ENCODE results near the gene RYR1. TPM values are rescaled to one million over a fixed set of nuclear protein-coding genes. Genes with fewer than 3 reads are reported as not detected.

Gene RYR1
- polyA plus RNA-seq, 3 donors: 0.76 to 2.1 (median 2.1) TPM

- Histone ChIP-seq H3K27me3 (ENCODE audit: control insufficient read depth in 2 of 2, insufficient read depth in 2 of 2, low read length in 2 of 2) (no peaks in the 10 kb centered on the region), H3K4me2 (replicated peaks; ENCODE audit: extremely low read depth, low read length, poor library complexity, severe bottlenecking) (peak within 1 kb of the TSS; percentile 99), H3K9me3 (replicated peaks in 1 of 2; ENCODE audit: control insufficient read depth in 1 of 2, insufficient read depth in 1 of 2, low read length in 2 of 2) (no peaks in the 10 kb centered on the region), H3K4me3 (replicated peaks in 1 of 3; ENCODE audit: low read depth in 2 of 3, low read length in 3 of 3) (peak within 1 kb of the TSS; percentile 87 to 100 (median 99)), H3K36me3 (replicated peaks in 1 of 2; ENCODE audit: control insufficient read depth in 1 of 2, insufficient read depth in 2 of 2, low read length in 2 of 2) (peaks cover 31 to 38% of the 10 kb centered on the region in 2 donors), H4K20me1 (ENCODE audit: insufficient read depth, low read length) (peaks cover 3% of the 10 kb centered on the region), H3K4me1 (ENCODE audit: control insufficient read depth in 1 of 2, insufficient read depth in 2 of 2, low read length in 2 of 2) (peaks cover 35 to 44% of the 10 kb centered on the region in 2 donors), H3K79me2 (ENCODE audit: insufficient read depth, low read length) (peaks cover 71% of the 10 kb centered on the region), H2AFZ (ENCODE audit: insufficient read depth, low read depth, low read length, poor library complexity, severe bottlenecking) (peak within 1 kb of the TSS; percentile 99), H3K9ac (ENCODE audit: insufficient read depth, low read length, poor library complexity, severe bottlenecking) (peak within 1 kb of the TSS; percentile 94), H3K27ac (ENCODE audit: low read depth in 1 of 2, low read length in 2 of 2) (peak within 1 kb of the TSS; percentile 83 to 97)
- Mint-ChIP-seq H3K4me3 (peak within 1 kb of the TSS; percentile 99 to 100), H3K36me3 (peaks cover 26 to 51% of the 10 kb centered on the region in 2 donors), H3K27me3 (ENCODE audit: low read depth in 3 of 3) (peaks cover 0 to 2% (median 1%) of the 10 kb centered on the region in 3 donors), H3K27ac (peak within 1 kb of the TSS; percentile 97 to 100 (median 99)), H3K4me1 (peaks cover 31% of the 10 kb centered on the region), H3K9me3 (no peaks in the 10 kb centered on the region)
- intact Hi-C loops (cut with micrococcal nuclease): loop anchor here (2.0 to 5.0 kb wide), 3 partner anchors 201 to 301 kb away; partner anchors contain the start of genes KCNK6 (in 1 of the 2) and YIF1B (in 1 of the 2)
- 2% methylated on average over 64 of the region's 64 CpGs for WGBS (ENCODE audit: insufficient coverage)
- no peak for TF ChIP-seq CTCF (IDR thresholded peaks at IDR 0.05)
- peak; percentile 99 to 100 (median 99) for DNase-seq
Observed at GRCh38 chr19:38618590-38619360, 185.3 kb downstream of the RYR1 start, which contains the start of gene EIF3K. Gene EIF3K, plus strand, starts transcription at chr19:38619188. Its CDS starts 81 bp downstream, at chr19:38619269.

DNA sequence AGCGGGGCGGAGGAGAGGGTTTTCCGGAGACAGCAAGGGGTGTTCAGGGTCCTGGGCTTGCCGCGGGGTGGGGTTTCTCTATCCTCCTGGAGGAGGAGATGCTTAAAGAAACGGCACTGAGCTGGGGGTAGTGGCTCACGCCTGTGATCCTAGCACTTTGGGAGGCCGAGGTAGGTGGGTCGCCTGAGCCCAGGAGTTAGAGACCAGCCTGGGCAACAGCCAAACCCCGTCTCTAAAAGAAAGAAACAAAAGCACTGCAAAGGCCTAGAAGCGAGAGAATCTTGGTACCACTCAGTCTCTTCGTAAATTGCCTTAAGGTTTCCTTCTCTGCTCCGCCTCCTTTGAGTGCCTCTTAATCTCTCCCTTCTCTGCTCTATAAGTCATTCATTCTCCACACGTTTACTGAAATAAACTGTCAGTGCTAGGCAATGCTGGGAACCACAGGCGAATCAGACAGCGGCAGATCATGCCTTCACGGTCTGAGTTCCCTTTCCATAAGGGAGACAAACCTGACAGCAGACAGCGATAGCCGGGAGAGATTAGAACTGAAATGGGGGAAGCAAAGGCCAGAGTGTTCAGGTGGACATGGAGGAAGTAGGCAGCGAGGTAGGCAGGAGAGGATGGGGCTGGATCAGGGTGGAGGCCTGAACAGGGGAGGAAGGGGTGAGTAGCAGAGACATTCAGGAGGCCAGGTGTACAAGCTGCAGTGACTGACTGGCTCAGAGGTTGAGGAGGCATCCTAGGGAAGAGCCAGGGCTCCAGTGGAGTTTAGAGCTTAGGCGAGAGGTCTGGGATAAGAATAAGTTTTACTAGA is 186.1 kb downstream of the RYR1 start:
- Histone ChIP-seq H3K27ac (ENCODE audit: low read depth in 1 of 2, low read length in 2 of 2) (peak overlapping the region; percentile 83 to 97), H2AFZ (ENCODE audit: insufficient read depth, low read depth, low read length, poor library complexity, severe bottlenecking) (peak overlapping the region; percentile 99), H3K4me3 (replicated peaks in 1 of 3; ENCODE audit: low read depth in 2 of 3, low read length in 3 of 3) (peak overlapping the region; percentile 87 to 100 (median 99)), H3K9ac (ENCODE audit: insufficient read depth, low read length, poor library complexity, severe bottlenecking) (peak overlapping the region; percentile 94), H3K36me3 (replicated peaks in 1 of 2; ENCODE audit: control insufficient read depth in 1 of 2, insufficient read depth in 2 of 2, low read length in 2 of 2) (peaks cover 35 to 41% of the 10 kb centered on the region in 2 donors), H3K9me3 (replicated peaks in 1 of 2; ENCODE audit: control insufficient read depth in 1 of 2, insufficient read depth in 1 of 2, low read length in 2 of 2) (no peaks in the 10 kb centered on the region), H3K27me3 (ENCODE audit: control insufficient read depth in 2 of 2, insufficient read depth in 2 of 2, low read length in 2 of 2) (no peaks in the 10 kb centered on the region), H3K79me2 (ENCODE audit: insufficient read depth, low read length) (peaks cover 66% of the 10 kb centered on the region), H4K20me1 (ENCODE audit: insufficient read depth, low read length) (peaks cover 6% of the 10 kb centered on the region), H3K4me2 (replicated peaks; ENCODE audit: extremely low read depth, low read length, poor library complexity, severe bottlenecking) (peak overlapping the region; percentile 99), H3K4me1 (ENCODE audit: control insufficient read depth in 1 of 2, insufficient read depth in 2 of 2, low read length in 2 of 2) (peaks cover 35 to 44% of the 10 kb centered on the region in 2 donors)
- H3K27ac Mint-ChIP-seq: peak overlapping the region; percentile 97 to 100 (median 99)
- TF ChIP-seq CTCF (IDR thresholded peaks at IDR 0.05): no peak
- no peaks in the 10 kb centered on the region for H3K9me3 Mint-ChIP-seq
- intact Hi-C loops (cut with micrococcal nuclease): loop anchor here (2.0 to 5.0 kb wide), 3 partner anchors 202 to 302 kb away; partner anchors contain the start of genes KCNK6 (in 1 of the 2) and YIF1B (in 1 of the 2)
- H3K36me3 Mint-ChIP-seq: peaks cover 34 to 55% of the 10 kb centered on the region in 2 donors
- WGBS (ENCODE audit: insufficient coverage): 3% methylated on average over 14 of the region's 21 CpGs
- peaks cover 0 to 2% (median 1%) of the 10 kb centered on the region in 3 donors for H3K27me3 Mint-ChIP-seq (ENCODE audit: low read depth in 3 of 3)
- peaks cover 31% of the 10 kb centered on the region for H3K4me1 Mint-ChIP-seq
- no peak for DNase-seq
- H3K4me3 Mint-ChIP-seq: peak overlapping the region; percentile 99 to 100
